NB4 (cell line): Measurements from ENCODE around the gene PDE1A.

Experiments used
- DNase-seq: peaks from one replicate; pipeline ENCODE4 v3.0.0; 2010; ENCODE audit warnings: low read depth
- H3K4me3 ChIP-seq: one replicate; pipeline ENCODE4 v1.5.1; 2011; ENCODE audit warnings: mild to moderate bottlenecking, low read depth, low read length, moderate library complexity
- MYC ChIP-seq: IDR thresholded peaks from 2 replicates; pipeline ENCODE4 v1.6.1; 2011; ENCODE audit warnings: low read depth, low read length
- POLR2A ChIP-seq: IDR thresholded peaks from 2 replicates; pipeline ENCODE4 v1.6.1; 2011; ENCODE audit warnings: mild to moderate bottlenecking; ENCODE audit not compliant: insufficient read length; ENCODE audit errors: extremely low read depth
- TF ChIP-seq, protein P1 (sequence below): IDR thresholded peaks from one replicate; pipeline ENCODE4 v1.5.1; 2012; ENCODE audit warnings: low read depth, low read length
- TF ChIP-seq, protein P2 (sequence below): IDR thresholded peaks from 2 replicates; pipeline ENCODE4 v1.6.1; 2011; ENCODE audit warnings: low read depth, low read length

PDE1A gene

DNA sequence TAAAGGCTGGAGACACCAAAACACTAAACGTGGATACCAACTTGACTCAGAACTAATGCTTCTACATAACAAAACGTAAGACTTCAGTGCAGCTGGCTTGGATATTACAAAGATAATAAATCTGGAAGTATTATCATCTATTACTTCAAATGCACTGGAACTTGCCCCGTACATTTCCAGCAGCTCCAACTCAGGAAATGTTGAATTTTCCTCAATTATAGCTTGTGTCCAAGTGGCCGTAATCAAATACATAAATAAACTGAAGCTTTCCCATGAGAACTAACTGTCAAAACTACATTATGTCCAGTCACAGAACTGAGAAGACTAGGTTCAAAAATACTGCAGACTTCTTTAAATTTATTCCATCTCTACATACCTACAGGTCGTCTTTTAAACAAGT is 6.2 kb downstream of the PDE1A start:
- no peak for DNase-seq
- no peak overlapping the region for H3K4me3 ChIP-seq

DNA sequence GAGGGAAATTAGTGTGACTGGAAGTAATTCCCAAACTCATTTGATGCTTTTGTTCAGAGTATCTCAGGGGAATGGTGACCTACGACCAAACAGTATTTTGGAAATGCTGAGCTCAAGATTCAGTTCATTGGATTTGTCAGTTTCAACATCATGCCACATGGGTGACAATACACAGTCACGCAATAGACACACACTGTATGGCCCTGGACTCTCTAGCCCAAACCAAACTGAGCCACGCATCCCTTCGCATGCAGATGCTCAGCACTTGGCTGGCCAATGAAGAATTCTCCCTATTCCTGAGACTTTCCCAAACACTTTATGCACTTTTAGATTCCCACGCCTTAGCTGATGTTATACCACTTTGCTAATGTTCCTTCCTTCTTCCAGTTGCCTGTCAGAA is 10.0 kb downstream of the PDE1A start:
- no peak for DNase-seq
- no peak overlapping the region for H3K4me3 ChIP-seq
- no peak for TF ChIP-seq MYC
- TF ChIP-seq, protein P1, sequence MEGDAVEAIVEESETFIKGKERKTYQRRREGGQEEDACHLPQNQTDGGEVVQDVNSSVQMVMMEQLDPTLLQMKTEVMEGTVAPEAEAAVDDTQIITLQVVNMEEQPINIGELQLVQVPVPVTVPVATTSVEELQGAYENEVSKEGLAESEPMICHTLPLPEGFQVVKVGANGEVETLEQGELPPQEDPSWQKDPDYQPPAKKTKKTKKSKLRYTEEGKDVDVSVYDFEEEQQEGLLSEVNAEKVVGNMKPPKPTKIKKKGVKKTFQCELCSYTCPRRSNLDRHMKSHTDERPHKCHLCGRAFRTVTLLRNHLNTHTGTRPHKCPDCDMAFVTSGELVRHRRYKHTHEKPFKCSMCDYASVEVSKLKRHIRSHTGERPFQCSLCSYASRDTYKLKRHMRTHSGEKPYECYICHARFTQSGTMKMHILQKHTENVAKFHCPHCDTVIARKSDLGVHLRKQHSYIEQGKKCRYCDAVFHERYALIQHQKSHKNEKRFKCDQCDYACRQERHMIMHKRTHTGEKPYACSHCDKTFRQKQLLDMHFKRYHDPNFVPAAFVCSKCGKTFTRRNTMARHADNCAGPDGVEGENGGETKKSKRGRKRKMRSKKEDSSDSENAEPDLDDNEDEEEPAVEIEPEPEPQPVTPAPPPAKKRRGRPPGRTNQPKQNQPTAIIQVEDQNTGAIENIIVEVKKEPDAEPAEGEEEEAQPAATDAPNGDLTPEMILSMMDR = no peak
- no peak for TF ChIP-seq POLR2A
- TF ChIP-seq, protein P2, sequence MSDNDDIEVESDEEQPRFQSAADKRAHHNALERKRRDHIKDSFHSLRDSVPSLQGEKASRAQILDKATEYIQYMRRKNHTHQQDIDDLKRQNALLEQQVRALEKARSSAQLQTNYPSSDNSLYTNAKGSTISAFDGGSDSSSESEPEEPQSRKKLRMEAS = no peak

More for the DNA sequence above, 6.2 kb downstream of the PDE1A start:
- TF ChIP-seq, protein P1 = no peak
- TF ChIP-seq MYC (no peak), POLR2A (no peak)

DNA sequence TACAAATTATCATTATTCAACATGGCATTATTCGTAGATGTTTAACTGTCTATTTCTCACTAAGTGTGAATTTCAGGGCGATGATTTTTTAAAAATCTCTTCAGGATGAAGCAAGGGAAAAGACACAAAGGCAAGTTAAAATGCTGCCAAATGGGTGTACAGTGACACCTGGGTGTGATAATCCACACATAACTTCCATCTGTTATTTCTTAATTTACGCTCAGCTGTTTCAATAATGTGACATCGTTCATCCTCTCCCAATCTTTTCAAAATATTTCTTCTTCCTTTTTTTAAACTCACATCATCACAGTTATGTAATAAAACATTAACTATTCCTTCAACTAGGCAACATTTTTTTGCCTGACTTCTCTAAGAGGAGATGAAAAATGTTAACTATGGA is 10.6 kb downstream of the PDE1A start:
- TF ChIP-seq POLR2A (no peak), MYC (no peak)
- TF ChIP-seq, protein P1 = no peak
- TF ChIP-seq, protein P2 = no peak
- DNase-seq = no peak
- H3K4me3 ChIP-seq = no peak overlapping the region

DNA sequence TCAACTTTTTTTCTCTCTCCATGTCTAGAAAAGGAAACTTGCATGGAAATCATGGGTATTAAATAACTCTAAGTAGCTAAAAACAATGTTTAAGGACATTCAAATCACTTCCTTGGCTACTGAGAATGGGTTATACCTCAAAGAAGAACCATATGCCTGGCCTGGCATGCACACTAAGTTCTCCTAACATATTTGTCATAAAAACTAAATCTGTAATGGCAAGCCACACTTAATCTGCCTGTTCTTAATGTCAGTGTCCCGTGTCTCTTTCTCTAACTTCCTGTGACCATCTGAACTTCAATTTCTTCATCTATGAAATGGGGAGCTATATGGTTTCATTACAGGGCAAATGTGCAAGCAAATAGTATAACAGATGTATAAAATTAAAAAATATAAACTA is 11.1 kb downstream of the PDE1A start:
- TF ChIP-seq, protein P2 = no peak
- TF ChIP-seq POLR2A (no peak), MYC (no peak)
- TF ChIP-seq, protein P1 = no peak
- no peak overlapping the region for H3K4me3 ChIP-seq
- no peak for DNase-seq

DNA sequence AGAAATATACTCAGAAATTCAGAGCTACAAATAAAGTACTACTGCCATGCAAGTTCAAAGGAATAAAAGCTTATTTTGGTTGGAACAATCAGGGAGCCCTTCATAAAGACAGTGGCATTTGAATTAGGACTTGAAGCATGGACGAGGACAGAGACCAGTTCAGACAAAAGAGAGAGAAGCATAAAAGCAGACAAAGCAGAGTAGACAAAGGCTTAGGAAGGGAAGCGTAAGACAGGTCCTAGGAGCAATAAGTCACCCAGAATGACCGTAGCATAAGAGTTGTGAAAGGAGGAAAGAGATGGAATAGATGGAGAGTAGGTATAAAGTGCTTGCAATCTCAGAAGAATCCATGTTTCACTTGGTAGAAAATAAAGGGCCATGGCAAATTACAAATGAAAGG is 14.0 kb downstream of the PDE1A start:
- H3K4me3 ChIP-seq = no peak overlapping the region
- TF ChIP-seq POLR2A (no peak), MYC (no peak)
- TF ChIP-seq, protein P2 = no peak
- TF ChIP-seq, protein P1 = no peak
- no peak for DNase-seq

DNA sequence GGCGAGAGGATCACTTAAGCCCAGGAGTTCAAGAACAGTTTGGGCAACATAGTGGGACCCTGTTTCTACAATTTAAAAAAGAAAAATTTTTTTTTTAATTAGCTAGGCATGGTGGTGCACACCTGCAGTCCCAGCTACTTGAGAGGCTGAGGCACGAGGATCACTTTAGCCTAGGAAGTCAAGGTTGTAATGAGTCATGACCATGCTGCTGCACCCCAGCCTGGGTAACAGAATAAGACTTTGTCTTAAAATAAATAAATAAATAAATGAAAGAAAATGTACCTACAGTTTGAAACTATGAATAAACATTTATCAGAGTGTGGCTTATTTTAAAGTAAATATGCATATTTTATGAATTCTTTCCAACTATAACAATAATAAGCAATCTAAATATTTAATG is 16.7 kb downstream of the PDE1A start:
- no peak overlapping the region for H3K4me3 ChIP-seq
- TF ChIP-seq, protein P1 = no peak
- TF ChIP-seq MYC (no peak), POLR2A (no peak)
- TF ChIP-seq, protein P2 = no peak

More for the DNA sequence above, 16.7 kb downstream of the PDE1A start:
- DNase-seq = no peak
